IgD-negative memory B cell (primary cell): ENCODE measurements around the gene RTKN2. TPM values are rescaled to one million over a fixed set of nuclear protein-coding genes. Genes with fewer than 3 reads are reported as not detected.
A peak's percentile ranks its signal among the peaks of the same experiment; 100 is the strongest.
"Not testable (repeated sequence)": the region's sequence is repeated elsewhere in the genome, so short reads cannot be mapped to it uniquely, and the experiment has no call there.

Source experiments
- H3K27ac Mint-ChIP-seq, 3 donors: one replicate each; pipeline ENCODE4 v1.8.0; 2020 to 2022; ENCODE audit warnings: mild to moderate bottlenecking in 3 of 3, mixed read lengths in 3 of 3, moderate library complexity in 1 of 3
- H3K27me3 Mint-ChIP-seq: one replicate; pipeline ENCODE4 v1.8.0; 2021; ENCODE audit warnings: mixed read lengths
- H3K36me3 Mint-ChIP-seq: one replicate; pipeline ENCODE4 v1.8.0; 2020; ENCODE audit warnings: mild to moderate bottlenecking, mixed read lengths
- H3K4me1 Mint-ChIP-seq, 3 donors: one replicate each; pipeline ENCODE4 v1.8.0; 2020 to 2022; ENCODE audit warnings: mixed read lengths in 3 of 3, mild to moderate bottlenecking in 1 of 3
- H3K4me3 Mint-ChIP-seq, 4 donors: one replicate each; pipeline ENCODE4 v1.8.0; 2020 to 2022; ENCODE audit warnings: mild to moderate bottlenecking in 4 of 4, mixed read lengths in 4 of 4, moderate library complexity in 3 of 4
- H3K9me3 Mint-ChIP-seq, 3 donors: one replicate each; pipeline ENCODE4 v1.8.0; 2020 to 2021; ENCODE audit warnings: mixed read lengths in 3 of 3, mild to moderate bottlenecking in 1 of 3
- polyA plus RNA-seq: library from polyadenylated mRNA; unstranded; fragments of 300-500 nt; fragmentation: Illumina TruSeq; gene quantifications from one replicate; pipeline ENCODE4 v1.2.3, GENCODE V29; 2021

RTKN2 gene
- polyA plus RNA-seq: 0.05 TPM

- H3K27ac Mint-ChIP-seq: no peak within 1 kb of the TSS
- peak within 1 kb of the TSS; percentile 66 to 92 (median 88) for H3K4me3 Mint-ChIP-seq
- peaks cover 2% of the 10 kb centered on the region for H3K36me3 Mint-ChIP-seq
- peaks cover 4 to 12% (median 10%) of the 10 kb centered on the region in 3 donors for H3K4me1 Mint-ChIP-seq
- peaks cover 23% of the 10 kb centered on the region for H3K27me3 Mint-ChIP-seq
- H3K9me3 Mint-ChIP-seq: no peaks in the 10 kb centered on the region
Observed at GRCh38 chr10:62268399-62269114, at the start of gene RTKN2. Gene RTKN2 (minus strand): TSS chr10:62268844. CDS start chr10:62268610, 234 bp downstream.

GRCh38 chr10:62317257-62317656 lies 48.6 kb upstream of the RTKN2 start:
- H3K9me3 Mint-ChIP-seq: peaks cover 0 to 3% (median 2%) of the 10 kb centered on the region in 3 donors
- H3K4me1 Mint-ChIP-seq: no peaks in the 10 kb centered on the region
- peaks cover 11% of the 10 kb centered on the region for H3K27me3 Mint-ChIP-seq
- H3K4me3 Mint-ChIP-seq: no peak overlapping the region
- H3K36me3 Mint-ChIP-seq: no peaks in the 10 kb centered on the region
- no peak overlapping the region for H3K27ac Mint-ChIP-seq

- peaks cover 8% of the 10 kb centered on the region for H3K27me3 Mint-ChIP-seq
- peaks cover 3 to 6% (median 5%) of the 10 kb centered on the region in 3 donors for H3K4me1 Mint-ChIP-seq
- H3K9me3 Mint-ChIP-seq: no peaks in the 10 kb centered on the region
- no peaks in the 10 kb centered on the region for H3K36me3 Mint-ChIP-seq
- H3K27ac Mint-ChIP-seq: no peak overlapping the region
- no peak overlapping the region for H3K4me3 Mint-ChIP-seq
Observed at GRCh38 chr10:62309254-62309653, 40.6 kb upstream of the RTKN2 start.

GRCh38 chr10:62308101-62308500 lies 39.5 kb upstream of the RTKN2 start:
- H3K36me3 Mint-ChIP-seq: no peaks in the 10 kb centered on the region
- H3K4me3 Mint-ChIP-seq: no peak overlapping the region
- peaks cover 8% of the 10 kb centered on the region for H3K27me3 Mint-ChIP-seq
- no peak overlapping the region for H3K27ac Mint-ChIP-seq
- no peaks in the 10 kb centered on the region for H3K9me3 Mint-ChIP-seq
- H3K4me1 Mint-ChIP-seq: peaks cover 3 to 6% (median 5%) of the 10 kb centered on the region in 3 donors

- Mint-ChIP-seq H3K27me3 (peaks cover 9% of the 10 kb centered on the region), H3K9me3 (no peaks in the 10 kb centered on the region), H3K4me1 (peaks cover 3 to 6% (median 5%) of the 10 kb centered on the region in 3 donors), H3K4me3 (no peak overlapping the region), H3K27ac (no peak overlapping the region), H3K36me3 (no peaks in the 10 kb centered on the region)
Observed at GRCh38 chr10:62307635-62308034, 39.0 kb upstream of the RTKN2 start.

GRCh38 chr10:62306663-62307062 lies 38.0 kb upstream of the RTKN2 start:
- H3K9me3 Mint-ChIP-seq: no peaks in the 10 kb centered on the region
- H3K27ac Mint-ChIP-seq: no peak overlapping the region
- no peaks in the 10 kb centered on the region for H3K36me3 Mint-ChIP-seq
- H3K27me3 Mint-ChIP-seq: peaks cover 9% of the 10 kb centered on the region
- H3K4me3 Mint-ChIP-seq: no peak overlapping the region
- H3K4me1 Mint-ChIP-seq: peaks cover 3 to 6% (median 5%) of the 10 kb centered on the region in 3 donors

- Mint-ChIP-seq H3K4me1 (peaks cover 3 to 6% (median 5%) of the 10 kb centered on the region in 3 donors), H3K27ac (no peak overlapping the region), H3K9me3 (peaks cover 0 to 4% (median 0%) of the 10 kb centered on the region in 3 donors), H3K4me3 (no peak overlapping the region), H3K27me3 (peaks cover 9% of the 10 kb centered on the region), H3K36me3 (no peaks in the 10 kb centered on the region)
Observed at GRCh38 chr10:62305813-62306212, 37.2 kb upstream of the RTKN2 start.

- H3K36me3 Mint-ChIP-seq: no peaks in the 10 kb centered on the region
- H3K4me1 Mint-ChIP-seq: peaks cover 2 to 6% (median 5%) of the 10 kb centered on the region in 3 donors
- H3K27ac Mint-ChIP-seq: no peak overlapping the region
- H3K27me3 Mint-ChIP-seq: peaks cover 8% of the 10 kb centered on the region
- H3K9me3 Mint-ChIP-seq: peaks cover 0 to 9% (median 8%) of the 10 kb centered on the region in 3 donors
- no peak overlapping the region for H3K4me3 Mint-ChIP-seq
Observed at GRCh38 chr10:62303922-62304321, 35.3 kb upstream of the RTKN2 start.

GRCh38 chr10:62302760-62303159 lies 34.1 kb upstream of the RTKN2 start:
- Mint-ChIP-seq H3K27ac (no peak overlapping the region), H3K36me3 (no peaks in the 10 kb centered on the region), H3K9me3 (peaks cover 0 to 9% (median 8%) of the 10 kb centered on the region in 3 donors), H3K4me3 (no peak overlapping the region), H3K27me3 (peaks cover 6% of the 10 kb centered on the region), H3K4me1 (peaks cover 2 to 6% (median 5%) of the 10 kb centered on the region in 3 donors)

GRCh38 chr10:62297857-62298256 lies 29.2 kb upstream of the RTKN2 start:
- Mint-ChIP-seq H3K9me3 (peaks cover 1 to 9% (median 8%) of the 10 kb centered on the region in 3 donors), H3K4me3 (no peak overlapping the region), H3K27ac (no peak overlapping the region), H3K4me1 (no peaks in the 10 kb centered on the region), H3K27me3 (peaks cover 14% of the 10 kb centered on the region), H3K36me3 (no peaks in the 10 kb centered on the region)

GRCh38 chr10:62284221-62284620 lies 15.6 kb upstream of the RTKN2 start:
- no peak overlapping the region for H3K4me3 Mint-ChIP-seq
- peaks cover 0 to 4% (median 0%) of the 10 kb centered on the region in 3 donors for H3K9me3 Mint-ChIP-seq
- no peaks in the 10 kb centered on the region for H3K4me1 Mint-ChIP-seq
- no peak overlapping the region for H3K27ac Mint-ChIP-seq
- no peaks in the 10 kb centered on the region for H3K36me3 Mint-ChIP-seq
- H3K27me3 Mint-ChIP-seq: peaks cover 2% of the 10 kb centered on the region

GRCh38 chr10:62281348-62281747 lies 12.7 kb upstream of the RTKN2 start:
- not testable (repeated sequence) for H3K27ac Mint-ChIP-seq, H3K27me3 Mint-ChIP-seq, H3K36me3 Mint-ChIP-seq, H3K9me3 Mint-ChIP-seq, H3K4me1 Mint-ChIP-seq, H3K4me3 Mint-ChIP-seq

GRCh38 chr10:62280392-62280791 lies 11.7 kb upstream of the RTKN2 start:
- not testable (repeated sequence) for H3K36me3 Mint-ChIP-seq, H3K4me1 Mint-ChIP-seq, H3K27me3 Mint-ChIP-seq, H3K4me3 Mint-ChIP-seq, H3K9me3 Mint-ChIP-seq, H3K27ac Mint-ChIP-seq

- H3K27ac Mint-ChIP-seq: no peak overlapping the region
- no peaks in the 10 kb centered on the region for H3K4me1 Mint-ChIP-seq
- H3K9me3 Mint-ChIP-seq: no peaks in the 10 kb centered on the region
- no peaks in the 10 kb centered on the region for H3K36me3 Mint-ChIP-seq
- peaks cover 2% of the 10 kb centered on the region for H3K27me3 Mint-ChIP-seq
- no peak overlapping the region for H3K4me3 Mint-ChIP-seq
Observed at GRCh38 chr10:62278441-62278910, 9.8 kb upstream of the RTKN2 start.

- Mint-ChIP-seq H3K27me3 (peaks cover 2% of the 10 kb centered on the region), H3K27ac (no peak overlapping the region), H3K4me3 (no peak overlapping the region), H3K4me1 (no peaks in the 10 kb centered on the region), H3K36me3 (no peaks in the 10 kb centered on the region), H3K9me3 (no peaks in the 10 kb centered on the region)
Observed at GRCh38 chr10:62277971-62278370, 9.3 kb upstream of the RTKN2 start.

GRCh38 chr10:62270020-62270419 lies 1.4 kb upstream of the RTKN2 start:
- peaks cover 23% of the 10 kb centered on the region for H3K27me3 Mint-ChIP-seq

More at GRCh38 chr10:62270020-62270419, 1.4 kb upstream of the RTKN2 start:
- no peak overlapping the region for H3K27ac Mint-ChIP-seq
- peaks cover 4 to 10% (median 8%) of the 10 kb centered on the region in 3 donors for H3K4me1 Mint-ChIP-seq
- no peaks in the 10 kb centered on the region for H3K9me3 Mint-ChIP-seq
- peak overlapping the region in 2 of 4 donors; percentile 66 to 92 for H3K4me3 Mint-ChIP-seq
- H3K36me3 Mint-ChIP-seq: peaks cover 2% of the 10 kb centered on the region
